ENCODE measurements around the gene ZNF283. TPM values are rescaled to one million over a fixed set of nuclear protein-coding genes. Genes with fewer than 3 reads are reported as not detected.

The ZNF283 gene
- total and polyA plus RNA-seq, 4 donors, result 0.65 to 6.4 (median 2.9) TPM

- no peaks in the 10 kb centered on the region for H3K4me1 ChIP-seq (ENCODE audit: control insufficient read depth in 4 of 4, insufficient read depth in 4 of 4, low read length in 3 of 4)
- H3K27me3 ChIP-seq (ENCODE audit: control insufficient read depth in 4 of 4, insufficient read depth in 4 of 4, low read length in 3 of 4), result no peaks in the 10 kb centered on the region
- 22% methylated on average over 10 of the region's 10 CpGs for WGBS
- H3K9ac ChIP-seq (ENCODE audit: low read depth in 1 of 2, low read length in 2 of 2), result no peak overlapping the region
- no peaks in the 10 kb centered on the region for H3K9me3 ChIP-seq (ENCODE audit: control insufficient read depth in 4 of 4, low read length in 3 of 4)
- H3K27ac ChIP-seq (ENCODE audit: low read depth in 1 of 2, low read length in 2 of 2), result no peak overlapping the region
- no peak overlapping the region for H3K4me3 ChIP-seq (ENCODE audit: low read depth in 1 of 3, low read length in 3 of 3)
- H3K36me3 ChIP-seq (ENCODE audit: control insufficient read depth in 4 of 4, insufficient read depth in 3 of 4, low read depth in 1 of 4, low read length in 3 of 4), result no peaks in the 10 kb centered on the region
- DNase-seq (ENCODE audit: low spot score), result no peak
- TF ChIP-seq HNF4A (conservative IDR thresholded peaks at IDR 0.05), result no peak
- peak; percentile 85 for TF ChIP-seq CTCF (IDR thresholded peaks at IDR 0.05; ENCODE audit: low read depth, low read length, missing input control)
- TF ChIP-seq RAD21 (IDR thresholded peaks at IDR 0.05), result peak; percentile 89 to 93
Measured at GRCh38 chr19:43784981-43785808, 41.9 kb upstream of the ZNF283 start.

GRCh38 chr19:43786665-43787064 lies 40.5 kb upstream of the ZNF283 start:
- 56% methylated on average over 1 of the region's 1 CpG for WGBS
- H3K27me3 ChIP-seq (ENCODE audit: control insufficient read depth in 4 of 4, insufficient read depth in 4 of 4, low read length in 3 of 4), result no peaks in the 10 kb centered on the region
- no peak overlapping the region for H3K4me3 ChIP-seq (ENCODE audit: low read depth in 1 of 3, low read length in 3 of 3)
- no peaks in the 10 kb centered on the region for H3K9me3 ChIP-seq (ENCODE audit: control insufficient read depth in 4 of 4, low read length in 3 of 4)
- H3K9ac ChIP-seq (ENCODE audit: low read depth in 1 of 2, low read length in 2 of 2), result no peak overlapping the region
- no peak for DNase-seq (ENCODE audit: low spot score)
- TF ChIP-seq REST (IDR thresholded peaks at IDR 0.05) (no peak), GABPA (IDR thresholded peaks at IDR 0.05 in 1 of 2, conservative IDR thresholded peaks at IDR 0.05 in 1 of 2) (no peak), ZBTB33 (IDR thresholded peaks at IDR 0.05) (no peak), HNF4A (conservative IDR thresholded peaks at IDR 0.05) (no peak), RAD21 (IDR thresholded peaks at IDR 0.05) (no peak), YY1 (IDR thresholded peaks at IDR 0.05) (no peak), EGR1 (IDR thresholded peaks at IDR 0.05; ENCODE audit: low read depth in 2 of 2) (no peak), MAX (IDR thresholded peaks at IDR 0.05) (no peak), TAF1 (conservative IDR thresholded peaks at IDR 0.05) (no peak), RXRA (IDR thresholded peaks at IDR 0.05) (no peak), JUND (IDR thresholded peaks at IDR 0.05) (no peak), SP1 (IDR thresholded peaks at IDR 0.05) (no peak), FOXA2 (IDR thresholded peaks at IDR 0.05) (no peak), FOXA1 (IDR thresholded peaks at IDR 0.05) (no peak), NR2F2 (IDR thresholded peaks at IDR 0.05) (no peak), HNF4G (IDR thresholded peaks at IDR 0.05) (no peak), CTCF (IDR thresholded peaks at IDR 0.05; ENCODE audit: low read depth, low read length, missing input control) (no peak)
- no peak overlapping the region for H3K27ac ChIP-seq (ENCODE audit: low read depth in 1 of 2, low read length in 2 of 2)
- no peaks in the 10 kb centered on the region for H3K4me1 ChIP-seq (ENCODE audit: control insufficient read depth in 4 of 4, insufficient read depth in 4 of 4, low read length in 3 of 4)
- H3K36me3 ChIP-seq (ENCODE audit: control insufficient read depth in 4 of 4, insufficient read depth in 3 of 4, low read depth in 1 of 4, low read length in 3 of 4), result no peaks in the 10 kb centered on the region
